ENCODE measurements around the gene ZNF485.

- TF ChIP-seq, protein P1, sequence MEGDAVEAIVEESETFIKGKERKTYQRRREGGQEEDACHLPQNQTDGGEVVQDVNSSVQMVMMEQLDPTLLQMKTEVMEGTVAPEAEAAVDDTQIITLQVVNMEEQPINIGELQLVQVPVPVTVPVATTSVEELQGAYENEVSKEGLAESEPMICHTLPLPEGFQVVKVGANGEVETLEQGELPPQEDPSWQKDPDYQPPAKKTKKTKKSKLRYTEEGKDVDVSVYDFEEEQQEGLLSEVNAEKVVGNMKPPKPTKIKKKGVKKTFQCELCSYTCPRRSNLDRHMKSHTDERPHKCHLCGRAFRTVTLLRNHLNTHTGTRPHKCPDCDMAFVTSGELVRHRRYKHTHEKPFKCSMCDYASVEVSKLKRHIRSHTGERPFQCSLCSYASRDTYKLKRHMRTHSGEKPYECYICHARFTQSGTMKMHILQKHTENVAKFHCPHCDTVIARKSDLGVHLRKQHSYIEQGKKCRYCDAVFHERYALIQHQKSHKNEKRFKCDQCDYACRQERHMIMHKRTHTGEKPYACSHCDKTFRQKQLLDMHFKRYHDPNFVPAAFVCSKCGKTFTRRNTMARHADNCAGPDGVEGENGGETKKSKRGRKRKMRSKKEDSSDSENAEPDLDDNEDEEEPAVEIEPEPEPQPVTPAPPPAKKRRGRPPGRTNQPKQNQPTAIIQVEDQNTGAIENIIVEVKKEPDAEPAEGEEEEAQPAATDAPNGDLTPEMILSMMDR (IDR thresholded peaks at IDR 0.05; ENCODE audit: poor library complexity) = no peak
- TF ChIP-seq EZH2phosphoT487 (IDR thresholded peaks at IDR 0.05; ENCODE audit: low read depth, severe bottlenecking, unreplicated experiment) = no peak
Measured at GRCh38 chr10:43666552-43666951, 60.3 kb downstream of the ZNF485 start.
